Cardiac muscle cell (in vitro differentiated cells and primary cell): ENCODE data around the gene ARMC7. TPM values are rescaled to one million over a fixed set of nuclear protein-coding genes. Genes with fewer than 3 reads are reported as not detected.
"Not testable (repeated sequence)": the region's sequence is repeated elsewhere in the genome, so short reads cannot be mapped to it uniquely, and the experiment has no call there.

ENCODE experiments used
- DNase-seq, 2 donors: peaks; one replicate each; pipeline versions ENCODE4 v3.0.0 to v3.0.0-alpha.2; 2010 to 2017; ENCODE audit warnings: low read depth in 1 of 2, low spot score in 1 of 2
- H3K27ac ChIP-seq: fragments of 200-600 bp; sonication (generic); 2 replicates; pipeline ENCODE4 v1.5.1; 2016
- H3K27me3 ChIP-seq: fragments of 200-600 bp; sonication (generic); 2 replicates; pipeline ENCODE4 v1.6.0; 2016; ENCODE audit warnings: control low read depth
- H3K36me3 ChIP-seq: fragments of 200-600 bp; sonication (generic); 2 replicates; pipeline ENCODE4 v1.5.1; 2016; ENCODE audit warnings: control low read depth
- H3K4me1 ChIP-seq: fragments of 200-600 bp; sonication (generic); 2 replicates; pipeline ENCODE4 v1.8.1; 2017; ENCODE audit warnings: low read depth, mild to moderate bottlenecking, mixed run types
- H3K4me3 ChIP-seq: fragments of 200-600 bp; sonication (generic); 2 replicates; pipeline ENCODE4 v1.5.1; 2016; ENCODE audit warnings: mild to moderate bottlenecking
- H3K9me3 ChIP-seq: fragments of 200-600 bp; sonication (generic); 2 replicates; pipeline ENCODE4 v1.5.1; 2017; ENCODE audit warnings: low read depth, mild to moderate bottlenecking, control low read depth
- CTCF ChIP-seq: IDR thresholded peaks from 2 replicates; pipeline ENCODE4 v1.5.1; 2012; ENCODE audit warnings: low read depth, mild to moderate bottlenecking, low read length
- polyA plus RNA-seq: library from polyadenylated mRNA; unstranded; fragments of >200 nt; fragmentation: Nextera tagmentation; extraction: Ambion mirVana; gene quantifications from 2 replicates; pipeline ENCODE4 v1.2.1, GENCODE V29; 2016
- total RNA-seq: library from RNA; depleted of rRNA; stranded (reverse); fragments of >200 nt; gene quantifications from 2 replicates; pipeline ENCODE4 v1.2.3, GENCODE V29; 2016

ARMC7 gene
- total and polyA plus RNA-seq, 2 experiments from 2014 or later = 6.5 to 8.8 TPM

- Histone ChIP-seq H3K27me3 (no peaks in the 10 kb centered on the region), H3K4me1 (peaks cover 5% of the 10 kb centered on the region), H3K27ac (no peak overlapping the region), H3K9me3 (no peaks in the 10 kb centered on the region), H3K36me3 (peaks cover 5% of the 10 kb centered on the region), H3K4me3 (no peak overlapping the region)
- no peak for TF ChIP-seq CTCF
- DNase-seq = no peak
These were observed 41.9 kb upstream of the ARMC7 start for GRCh38 chr17:75067856-75068255.

GRCh38 chr17:75068750-75069149, 41.0 kb upstream of the ARMC7 start:
- TF ChIP-seq CTCF = no peak
- H3K27ac ChIP-seq = no peak overlapping the region
- peaks cover 5% of the 10 kb centered on the region for H3K4me1 ChIP-seq

GRCh38 chr17:75069783-75070182, 40.0 kb upstream of the ARMC7 start:
- DNase-seq = no peak
- no peaks in the 10 kb centered on the region for H3K27me3 ChIP-seq
- no peak for TF ChIP-seq CTCF
- H3K27ac ChIP-seq = no peak overlapping the region
- no peaks in the 10 kb centered on the region for H3K36me3 ChIP-seq
- no peaks in the 10 kb centered on the region for H3K9me3 ChIP-seq
- H3K4me3 ChIP-seq = no peak overlapping the region
- H3K4me1 ChIP-seq = peaks cover 5% of the 10 kb centered on the region

More at GRCh38 chr17:75068750-75069149, 41.0 kb upstream of the ARMC7 start:
- Histone ChIP-seq H3K4me3 (no peak overlapping the region), H3K27me3 (no peaks in the 10 kb centered on the region), H3K36me3 (peaks cover 3% of the 10 kb centered on the region), H3K9me3 (no peaks in the 10 kb centered on the region)
- DNase-seq = no peak

- H3K27ac ChIP-seq, H3K9me3 ChIP-seq, DNase-seq, H3K4me3 ChIP-seq, H3K4me1 ChIP-seq, H3K36me3 ChIP-seq, H3K27me3 ChIP-seq: not testable (repeated sequence)
These were observed 38.1 kb upstream of the ARMC7 start for GRCh38 chr17:75071478-75072271.

- not testable (repeated sequence) for H3K36me3 ChIP-seq, H3K4me1 ChIP-seq, DNase-seq, H3K27ac ChIP-seq, H3K4me3 ChIP-seq, H3K9me3 ChIP-seq, H3K27me3 ChIP-seq
These were observed 36.9 kb upstream of the ARMC7 start for GRCh38 chr17:75072909-75073308.

- H3K4me3 ChIP-seq = no peak overlapping the region
- TF ChIP-seq CTCF = no peak
- no peaks in the 10 kb centered on the region for H3K9me3 ChIP-seq
- no peak for DNase-seq
- H3K4me1 ChIP-seq = peaks cover 5% of the 10 kb centered on the region
- no peaks in the 10 kb centered on the region for H3K27me3 ChIP-seq
- no peaks in the 10 kb centered on the region for H3K36me3 ChIP-seq
- H3K27ac ChIP-seq = no peak overlapping the region
These were observed 36.1 kb upstream of the ARMC7 start for GRCh38 chr17:75073618-75074047.
